B cell (primary cell): ENCODE data around the gene CDH12. TPM values are rescaled to one million over a fixed set of nuclear protein-coding genes. Genes with fewer than 3 reads are reported as not detected.
"Not testable (repeated sequence)": the region's sequence is repeated elsewhere in the genome, so short reads cannot be mapped to it uniquely, and the experiment has no call there.

Source experiments
- ATAC-seq: fragments of 200-7000 bp; cut with Tn5 transposase; one replicate; pipeline ENCODE4 v1.10.0; 2021; ENCODE audit warnings: low read depth, mild to moderate bottlenecking, moderate number of reproducible peaks, moderate library complexity
- CTCF ChIA-PET: fragments of 350-600 bp; sonication (Branson Sonifier 250); formaldehyde crosslinking; loops from one replicate; lab custom pipeline; 2021; ENCODE audit warnings: antibody characterized with exemption, inconsistent platforms; lab: Charles Lee
- POLR2A ChIA-PET: fragments of 350-600 bp; sonication (Branson Sonifier 250); formaldehyde crosslinking; loops from one replicate; lab custom pipeline; 2021; ENCODE audit warnings: antibody characterized with exemption; lab: Charles Lee
- DNase-seq: peaks from one replicate; pipeline ENCODE4 v3.0.0; 2013
- H2AFZ ChIP-seq: 2 replicates; pipeline ENCODE4 v1.6.1; 2012; ENCODE audit warnings: mild to moderate bottlenecking, low read depth, low read length; ENCODE audit not compliant: insufficient read depth, poor library complexity, severe bottlenecking
- H3K27ac ChIP-seq, 2 donors: 1 replicate in 1 of 2; 2 replicates in 1 of 2; pipeline ENCODE4 v1.5.1; 2012 to 2013; ENCODE audit warnings: low read length in 2 of 2, mild to moderate bottlenecking in 2 of 2, moderate library complexity in 1 of 2
- H3K27me3 ChIP-seq, 4 experiments: fragments of 200-600 bp in 1 of 4; sonication (generic) in 1 of 4; replicated peaks in 1 of 4; 1 replicate in 2 of 4; 2 replicates in 2 of 4; pipeline versions ENCODE4 v1.6.1 to v1.7.0; 2013 to 2016; ENCODE audit warnings: low read length in 3 of 4, mild to moderate bottlenecking in 2 of 4, mixed read lengths in 1 of 4, moderate library complexity in 1 of 4; ENCODE audit not compliant: insufficient read depth in 4 of 4, control insufficient read depth in 3 of 4; ENCODE audit errors: control extremely low read depth in 1 of 4
- H3K36me3 ChIP-seq, 2 experiments: replicated peaks in 1 of 2; 1 replicate in 1 of 2; 2 replicates in 1 of 2; pipeline versions ENCODE4 v1.6.1 to v1.7.1; 2013; ENCODE audit warnings: low read length in 1 of 2; ENCODE audit not compliant: insufficient read depth in 2 of 2, control insufficient read depth in 1 of 2; ENCODE audit errors: control extremely low read depth in 1 of 2, extremely low read depth in 1 of 2
- H3K4me1 ChIP-seq, 2 donors: fragments of 200-600 bp in 1 of 2; sonication (generic) in 1 of 2; 1 replicate in 1 of 2; 2 replicates in 1 of 2; pipeline versions ENCODE4 v1.5.1 to v1.6.1; 2013 to 2017; ENCODE audit warnings: low read length in 2 of 2; ENCODE audit not compliant: control insufficient read depth in 2 of 2, insufficient read depth in 2 of 2
- H3K4me2 ChIP-seq: replicated peaks from 2 replicates; pipeline ENCODE3; 2012; ENCODE audit warnings: mild to moderate bottlenecking, low read depth, low read length; ENCODE audit not compliant: poor library complexity, severe bottlenecking
- H3K4me3 ChIP-seq, 5 experiments: fragments of 200-600 bp in 1 of 5; sonication (generic) in 1 of 5; 1 replicate in 3 of 5; 2 replicates in 2 of 5; pipeline versions ENCODE4 v1.5.1 to v1.7.0; 2011 to 2016; ENCODE audit warnings: low read length in 4 of 5, mild to moderate bottlenecking in 4 of 5, low read depth in 2 of 5, control low read depth in 1 of 5, moderate library complexity in 1 of 5; ENCODE audit not compliant: insufficient read depth in 1 of 5; ENCODE audit errors: control extremely low read depth in 1 of 5, extremely low read depth in 1 of 5
- H3K79me2 ChIP-seq: fragments of 200-600 bp; sonication (generic); one replicate; pipeline ENCODE4 v1.6.0; 2016; ENCODE audit warnings: low read length; ENCODE audit not compliant: control insufficient read depth, insufficient read depth
- H3K9ac ChIP-seq: fragments of 200-600 bp; sonication (generic); 2 replicates; pipeline ENCODE4 v1.6.1; 2017; ENCODE audit warnings: mild to moderate bottlenecking, low read length, moderate library complexity
- H3K9me3 ChIP-seq, 3 donors: one replicate each; pipeline versions ENCODE4 v1.6.1 to v1.7.1; 2013; ENCODE audit warnings: low read length in 2 of 3; ENCODE audit not compliant: control insufficient read depth in 2 of 3, insufficient read depth in 1 of 3; ENCODE audit errors: control extremely low read depth in 1 of 3
- H4K20me1 ChIP-seq: 2 replicates; pipeline ENCODE4 v1.6.0; 2012; ENCODE audit warnings: mild to moderate bottlenecking, low read length; ENCODE audit not compliant: insufficient read depth, control insufficient read depth, poor library complexity, severe bottlenecking
- H3K27ac Mint-ChIP-seq: one replicate; pipeline ENCODE4 v1.8.0; 2021; ENCODE audit warnings: mixed read lengths
- H3K27me3 Mint-ChIP-seq: one replicate; pipeline ENCODE4 v1.8.0; 2021; ENCODE audit warnings: mixed read lengths
- H3K4me1 Mint-ChIP-seq: one replicate; pipeline ENCODE4 v1.8.0; 2021; ENCODE audit warnings: mixed read lengths
- H3K4me3 Mint-ChIP-seq: one replicate; pipeline ENCODE4 v1.8.0; 2021; ENCODE audit warnings: mixed read lengths
- H3K9me3 Mint-ChIP-seq: one replicate; pipeline ENCODE4 v1.8.0; 2022; ENCODE audit warnings: mixed read lengths; ENCODE audit not compliant: insufficient read depth
- CTCF ChIP-seq: fragments of 200-600 bp; IDR thresholded peaks from one replicate; pipeline ENCODE4 v1.8.0; 2022; ENCODE audit warnings: antibody characterized with exemption, mild to moderate bottlenecking
- EZH2 ChIP-seq: IDR thresholded peaks from 2 replicates; pipeline ENCODE4 v1.6.1; 2012; ENCODE audit warnings: borderline replicate concordance, low read depth, mild to moderate bottlenecking, moderate library complexity, low read length; ENCODE audit not compliant: insufficient read depth, poor library complexity, severe bottlenecking
- WGBS: methylation state at CpG from one replicate; pipeline ENCODE4 v1.1.5; 2013; ENCODE audit warnings: missing lambda C conversion rate; ENCODE audit not compliant: insufficient coverage; 5-methylcytosine and 5-hydroxymethylcytosine counted together
- intact Hi-C: fragments of 100-400 bp; cut with micrococcal nuclease; formaldehyde crosslinking; loops from one replicate; pipeline ENCODE4 v1.10.0; 2022
- polyA plus RNA-seq: library from polyadenylated mRNA; depleted of rRNA; stranded (reverse); fragments of >200 nt; gene quantifications from 2 replicates; pipeline ENCODE4 v1.2.3, GENCODE V29; 2012
- total RNA-seq, 2 donors: library from RNA; stranded (reverse); fragments of 120-200 nt in 1 of 2; gene quantifications; 1 replicate in 1 of 2; 2 replicates in 1 of 2; pipeline versions ENCODE4 v1.2.3 to v1.2.4, GENCODE V29; 2013 to 2022

Gene CDH12
- total and polyA plus RNA-seq, 2 donors (not counting 1 experiment from before 2014, with no cell fraction given): not detected

GRCh38 chr5:22139662-22140300 lies 713.4 kb downstream of the CDH12 start:
- H4K20me1 ChIP-seq, H3K4me1 ChIP-seq, H2AFZ ChIP-seq, H3K4me2 ChIP-seq, H3K27me3 Mint-ChIP-seq, H3K4me1 Mint-ChIP-seq, H3K27ac Mint-ChIP-seq, DNase-seq, intact Hi-C loops, POLR2A ChIA-PET, H3K36me3 ChIP-seq, H3K79me2 ChIP-seq, H3K9me3 Mint-ChIP-seq, H3K4me3 ChIP-seq, H3K9ac ChIP-seq, ATAC-seq, CTCF ChIA-PET, H3K4me3 Mint-ChIP-seq, H3K27ac ChIP-seq, H3K9me3 ChIP-seq, H3K27me3 ChIP-seq: not testable (repeated sequence)
- WGBS: no CpG with 5 or more reads among the region's 6 CpGs

- Histone ChIP-seq H3K4me1 (no peaks in the 10 kb centered on the region), H2AFZ (no peak overlapping the region), H3K36me3 (no peaks in the 10 kb centered on the region), H3K4me2 (no peak overlapping the region), H3K27me3 (no peaks in the 10 kb centered on the region), H3K9me3 (no peaks in the 10 kb centered on the region), H4K20me1 (no peaks in the 10 kb centered on the region), H3K4me3 (no peak overlapping the region), H3K9ac (no peak overlapping the region), H3K27ac (no peak overlapping the region), H3K79me2 (no peaks in the 10 kb centered on the region)
- DNase-seq (no peak), ATAC-seq (no peak)
- H3K4me1 Mint-ChIP-seq: no peaks in the 10 kb centered on the region
- H3K27me3 Mint-ChIP-seq: no peaks in the 10 kb centered on the region
- CTCF ChIA-PET: no interaction called here
- POLR2A ChIA-PET: no interaction called here
- H3K9me3 Mint-ChIP-seq: no peaks in the 10 kb centered on the region
- TF ChIP-seq CTCF (no peak), EZH2 (no peak)
- H3K27ac Mint-ChIP-seq: no peak overlapping the region
- intact Hi-C loops: no loop called here
- H3K4me3 Mint-ChIP-seq: no peak overlapping the region
- WGBS: no CpG with 5 or more reads among the region's 3 CpGs
Observed at GRCh38 chr5:22111320-22111719, 741.8 kb downstream of the CDH12 start.
